LHCN-M2 (cell line): ENCODE data around the gene RGL3. TPM values are rescaled to one million over a fixed set of nuclear protein-coding genes. Genes with fewer than 3 reads are reported as not detected.
A peak's percentile ranks its signal among the peaks of the same experiment; 100 is the strongest.
"Not testable (repeated sequence)": the region's sequence is repeated elsewhere in the genome, so short reads cannot be mapped to it uniquely, and the experiment has no call there.

Experiments
- DNase-seq: peaks from one replicate; pipeline ENCODE4 v3.0.0-alpha.2; 2012; ENCODE audit warnings: low read depth
- total RNA-seq: library from RNA; depleted of rRNA; stranded (reverse); fragments of >200 nt; gene quantifications from 2 replicates; pipeline ENCODE4 v1.2.3, GENCODE V29; 2014

Gene RGL3
- total RNA-seq, 1 experiment from 2014 or later, result 3.2 TPM

DNA sequence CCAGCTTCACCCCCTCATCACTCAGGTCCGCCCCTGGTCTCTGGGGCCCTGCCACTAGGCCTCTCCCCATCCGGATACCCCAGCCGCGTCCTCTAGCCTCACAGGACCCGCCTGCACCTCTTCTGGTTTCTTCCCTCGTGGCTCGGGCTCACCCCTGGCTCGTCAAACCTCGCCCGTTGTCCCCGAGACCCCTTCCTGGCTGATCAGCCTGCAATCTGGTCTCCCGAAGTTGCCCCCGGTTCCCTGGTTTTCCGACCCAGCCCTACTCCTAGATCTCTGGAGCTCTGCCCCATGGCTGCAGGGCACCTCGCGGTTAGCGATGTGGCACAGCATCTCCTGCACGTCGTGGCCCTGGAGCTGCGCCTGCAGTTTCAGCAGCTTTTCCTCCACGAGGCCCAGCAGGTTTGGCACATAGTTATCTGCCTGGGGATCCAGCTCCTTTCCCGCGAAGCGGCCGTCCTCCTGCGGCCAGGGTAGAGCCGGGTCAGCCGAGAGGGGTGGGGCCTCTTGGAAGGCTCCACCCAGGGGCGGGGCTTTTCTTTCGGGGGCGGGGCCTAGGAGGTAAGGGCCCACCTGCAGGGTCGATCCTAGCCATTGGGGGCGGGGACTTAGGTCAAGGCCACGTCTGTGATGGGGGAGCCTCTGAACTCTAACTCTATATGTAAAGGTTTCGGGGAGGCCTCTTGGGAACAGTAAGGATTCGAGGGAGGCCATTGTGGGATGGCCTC is 2.4 kb upstream of the RGL3 start:
- DNase-seq, result no peak

GRCh38 chr19:11420429-11421370 is 1.6 kb upstream of the RGL3 start:
- peak; percentile 16 for DNase-seq

GRCh38 chr19:11418094-11418548 is 993 bp downstream of the RGL3 start:
- no peak for DNase-seq

GRCh38 chr19:11416346-11417052 is 2.6 kb downstream of the RGL3 start:
- no peak for DNase-seq

GRCh38 chr19:11414544-11414943 is 4.6 kb downstream of the RGL3 start:
- DNase-seq, result no peak

DNA sequence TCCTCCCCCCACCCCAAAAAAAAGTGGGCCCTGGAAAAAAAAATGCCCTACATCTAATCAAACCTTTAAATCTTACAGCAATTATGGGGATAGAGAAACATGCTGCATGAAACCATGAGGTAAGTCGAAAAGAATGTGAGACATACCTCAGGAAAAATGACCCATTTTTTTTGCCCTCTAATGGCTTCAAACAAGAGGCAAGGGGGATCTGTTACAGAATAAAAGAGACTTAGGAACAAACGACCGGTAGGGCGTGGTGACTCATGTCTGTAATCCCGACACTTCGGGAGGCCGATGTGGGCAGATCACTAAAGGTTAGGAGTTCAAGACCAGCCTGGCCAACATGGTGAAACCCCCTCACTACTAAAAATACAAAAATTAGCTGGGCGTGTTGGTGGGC is 8.4 kb downstream of the RGL3 start:
- peak; percentile 51 for DNase-seq

DNA sequence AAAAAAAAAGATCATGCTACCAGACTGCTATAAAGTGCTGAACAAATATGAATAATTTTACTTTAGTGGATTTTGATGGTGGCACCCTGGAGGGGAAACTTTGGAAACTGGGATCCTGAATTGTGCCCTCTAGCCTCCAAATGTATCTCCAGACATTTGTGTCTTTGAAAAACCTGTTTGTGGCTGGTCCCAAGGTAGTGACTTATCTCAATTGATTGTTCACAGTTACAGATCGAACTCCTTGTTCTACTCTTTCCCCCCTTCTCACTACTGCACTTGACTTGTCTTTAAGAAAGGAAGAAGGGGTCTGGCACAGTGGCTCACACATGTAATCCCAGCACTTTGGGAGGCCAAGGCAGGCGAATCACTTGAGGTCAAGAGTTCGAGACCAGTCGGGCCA is 10.5 kb downstream of the RGL3 start:
- no peak for DNase-seq

DNA sequence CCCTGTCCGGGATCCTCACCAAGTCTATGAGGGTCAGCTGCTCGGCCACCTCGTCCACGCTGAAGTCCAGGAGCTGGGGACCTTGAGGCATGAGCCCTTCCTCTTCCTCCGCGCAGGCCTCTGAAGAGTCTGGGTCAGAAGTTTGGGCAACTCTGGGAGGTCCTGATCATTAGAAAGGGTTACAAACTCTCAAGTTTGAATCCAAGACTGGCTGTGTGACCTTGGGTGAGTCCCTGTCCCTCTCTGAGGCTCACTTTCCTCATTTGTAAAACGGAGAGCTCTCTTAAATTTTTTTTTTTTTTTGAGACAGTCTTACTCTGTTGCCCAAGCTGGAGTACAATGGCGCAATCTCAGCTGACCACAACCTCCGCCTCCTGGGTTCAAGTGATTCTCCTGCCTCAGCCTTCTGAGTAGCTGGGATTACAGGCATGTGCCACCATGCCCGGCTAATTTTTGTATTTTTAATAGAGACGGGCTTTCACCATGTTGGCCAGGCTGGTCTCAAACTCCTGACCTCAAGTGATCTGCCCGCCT is 12.3 kb downstream of the RGL3 start:
- not testable (repeated sequence) for DNase-seq

DNA sequence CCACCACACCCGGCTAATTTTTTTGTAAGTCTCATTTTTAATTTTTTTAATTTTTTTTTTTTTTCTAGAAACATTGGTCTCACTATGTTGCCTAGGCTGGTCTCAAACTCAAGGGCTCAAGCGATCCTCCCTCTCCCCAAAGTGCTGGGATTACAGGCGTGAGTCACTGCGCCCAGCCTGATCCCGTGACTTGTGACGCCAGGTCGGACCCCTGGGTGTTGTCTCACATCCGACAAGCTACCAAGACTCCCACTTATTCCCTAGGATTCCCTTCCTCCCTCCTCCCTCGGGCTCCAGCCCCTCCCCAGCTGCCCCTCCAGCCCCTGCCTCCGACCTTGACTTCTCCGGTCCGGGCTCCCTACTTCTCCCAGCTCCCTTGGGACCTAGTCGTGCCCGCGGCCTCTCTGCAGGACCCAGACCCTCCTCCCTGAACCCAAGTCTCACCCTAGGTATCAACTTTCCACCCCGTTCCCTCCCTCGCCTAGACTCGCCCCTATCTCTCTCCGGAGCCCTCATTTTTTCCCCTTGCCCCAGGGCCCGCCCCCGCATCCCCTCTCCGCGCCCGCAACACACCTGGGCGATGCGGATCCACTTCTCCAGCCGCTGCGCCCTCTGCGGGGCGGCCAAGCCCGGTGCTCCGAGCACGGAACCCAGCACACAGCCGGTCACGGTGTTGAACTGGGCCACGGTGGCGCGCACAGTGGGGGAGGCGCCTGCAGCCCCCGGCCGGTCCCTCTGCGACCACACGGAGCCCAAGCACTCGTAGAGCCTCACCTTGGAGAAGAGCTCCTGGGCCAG is 13.1 kb downstream of the RGL3 start:
- DNase-seq, result no peak

DNA sequence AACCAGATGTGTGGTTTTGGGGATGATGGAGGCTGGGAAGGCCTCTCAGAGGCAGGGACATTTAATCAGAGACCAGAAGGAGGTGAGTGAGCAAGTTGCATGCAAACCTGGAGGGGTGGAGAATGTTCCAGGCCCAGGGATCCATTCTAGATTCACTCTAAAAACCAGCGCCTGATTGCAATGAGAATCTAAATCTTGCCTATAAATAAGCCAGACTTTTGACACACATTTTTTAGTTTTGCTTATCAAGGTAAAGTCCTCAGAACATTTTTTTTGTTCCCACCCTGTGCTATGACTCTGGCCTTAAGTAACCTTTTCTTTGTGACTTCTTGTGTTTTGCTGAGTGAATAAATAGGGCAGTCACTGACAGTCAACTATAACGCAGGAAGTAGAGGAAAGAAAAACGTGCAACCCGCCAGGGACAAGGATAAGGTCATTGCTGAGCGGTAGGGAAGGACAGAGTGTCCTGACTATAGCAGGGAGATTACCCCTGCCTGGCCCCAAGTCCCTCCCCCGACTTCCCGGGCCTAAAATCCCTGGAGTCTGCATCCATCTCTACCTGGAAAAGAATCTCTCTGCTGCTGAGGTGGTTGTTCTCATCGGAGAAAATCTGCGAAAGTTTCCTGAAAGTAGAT is 14.4 kb downstream of the RGL3 start:
- no peak for DNase-seq

GRCh38 chr19:11401808-11402543 is 17.1 kb downstream of the RGL3 start:
- DNase-seq, result no peak

GRCh38 chr19:11400798-11401197 is 18.3 kb downstream of the RGL3 start:
- DNase-seq, result no peak

GRCh38 chr19:11399667-11400066 is 19.4 kb downstream of the RGL3 start:
- DNase-seq, result no peak

- no peak for DNase-seq
These were observed 22.0 kb downstream of the RGL3 start for GRCh38 chr19:11397089-11397610.

GRCh38 chr19:11390933-11391680 is 28.0 kb downstream of the RGL3 start:
- DNase-seq, result no peak

GRCh38 chr19:11390359-11390758 is 28.8 kb downstream of the RGL3 start:
- no peak for DNase-seq

DNA sequence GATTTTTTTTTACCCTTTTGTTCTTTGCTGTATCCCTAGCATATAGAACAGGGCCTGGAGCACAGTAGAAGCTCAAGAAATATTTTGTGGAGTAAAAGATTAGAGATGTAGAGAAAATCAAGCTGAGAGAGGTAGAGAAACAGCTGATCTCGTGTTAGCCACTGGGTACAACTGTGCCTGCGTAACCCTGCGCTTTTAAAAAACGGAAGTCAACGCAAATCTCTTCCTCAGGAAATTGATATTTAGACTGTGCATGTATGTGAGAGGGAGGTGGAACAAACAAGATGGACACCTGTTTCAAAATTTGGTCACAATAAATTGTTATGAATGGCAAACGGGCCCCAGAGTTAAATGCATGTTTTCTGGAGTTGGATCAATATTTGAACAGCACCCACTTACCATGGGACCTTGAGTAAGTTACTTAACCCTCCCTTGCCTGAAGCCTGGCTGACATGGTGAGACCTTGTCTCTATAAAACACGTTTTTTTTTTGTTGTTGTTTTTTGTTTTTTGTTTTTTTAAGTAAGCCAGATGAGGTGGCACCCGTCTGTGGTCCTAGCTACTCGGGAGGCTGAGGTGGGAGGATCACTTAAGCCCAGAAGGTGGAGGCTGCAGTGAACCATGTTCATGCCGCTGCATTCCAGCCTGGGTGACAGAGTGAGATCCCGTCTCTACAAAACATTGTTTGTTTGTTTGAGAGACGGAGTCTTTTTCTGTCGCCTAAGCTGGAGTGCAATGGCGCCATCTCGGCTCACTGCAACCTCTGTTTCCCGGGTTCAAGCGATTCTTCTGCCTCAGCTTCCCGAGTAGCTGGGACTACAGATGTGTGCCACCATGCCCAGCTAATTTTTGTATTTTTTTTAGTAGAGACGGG is 31.7 kb downstream of the RGL3 start:
- DNase-seq, result no peak

DNA sequence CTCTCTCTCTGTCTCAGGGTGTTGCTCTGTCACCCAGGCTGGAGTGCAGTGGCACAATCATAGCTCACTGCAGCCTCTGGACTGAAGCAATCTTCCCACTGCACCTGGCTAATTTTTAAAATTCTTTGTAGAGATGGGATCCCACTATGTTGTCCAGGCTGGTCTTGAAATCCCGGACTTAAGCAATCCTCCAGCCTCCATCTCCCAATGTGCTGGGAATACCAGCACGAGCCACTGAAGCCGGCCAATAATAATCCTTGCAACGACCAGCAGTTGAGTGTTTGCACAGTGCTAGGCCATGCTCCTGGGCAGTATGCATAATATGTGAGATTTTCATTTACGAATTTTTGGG is 34.4 kb downstream of the RGL3 start:
- no peak for DNase-seq
